IMR-90 (cell line): ENCODE data around the gene TACC3. TPM values are rescaled to one million over a fixed set of nuclear protein-coding genes. Genes with fewer than 3 reads are reported as not detected.

ENCODE experiments used
- ATAC-seq: fragments of 200-7000 bp; cut with Tn5 transposase; 2 replicates; pipeline ENCODE4 v1.9.1; 2020; ENCODE audit warnings: low read depth, mild to moderate bottlenecking, moderate library complexity
- BruUV-seq: library from RNA; stranded (reverse); fragments of 400-500 nt; replicated peaks from 2 replicates; lab custom pipeline; 2021; lab: Mats Ljungman, UMichigan
- CTCF ChIA-PET: fragments of 300-600 bp; formaldehyde crosslinking; extraction: SDS; loops from one replicate; lab custom pipeline; 2021; ENCODE audit warnings: antibody characterized with exemption; lab: Yijun Ruan, JAX
- POLR2A ChIA-PET: fragments of 300-600 bp; sonication (Branson Sonifier 250); formaldehyde crosslinking; loops from one replicate; lab custom pipeline; 2022; ENCODE audit warnings: antibody characterized with exemption; ENCODE audit not compliant: unreplicated experiment; lab: Charles Lee
- DNase-seq: peaks from one replicate; pipeline ENCODE4 v3.0.0; 2013
- H2AFZ ChIP-seq: replicated peaks from 2 replicates; pipeline ENCODE3; 2013; ENCODE audit warnings: low read length, mild to moderate bottlenecking; ENCODE audit not compliant: poor library complexity
- H2AK5ac ChIP-seq: 2 replicates; pipeline ENCODE4 v1.6.1; 2013; ENCODE audit warnings: low read depth, low read length, inconsistent platforms
- H2AK9ac ChIP-seq: replicated peaks from 2 replicates; pipeline ENCODE3; 2013; ENCODE audit warnings: mild to moderate bottlenecking, low read depth, low read length, moderate library complexity; ENCODE audit not compliant: poor library complexity
- H2BK120ac ChIP-seq: 2 replicates; pipeline ENCODE4 v1.6.1; 2013; ENCODE audit warnings: low read depth, low read length, inconsistent platforms
- H2BK15ac ChIP-seq: 3 replicates; pipeline ENCODE4 v1.6.1; 2013; ENCODE audit warnings: low read depth, low read length, inconsistent platforms
- H2BK20ac ChIP-seq: 2 replicates; pipeline ENCODE4 v1.6.1; 2013; ENCODE audit warnings: low read depth, mild to moderate bottlenecking, inconsistent platforms, low read length, moderate library complexity
- H2BK5ac ChIP-seq: 2 replicates; pipeline ENCODE4 v1.6.1; 2013; ENCODE audit warnings: mild to moderate bottlenecking, low read depth, low read length, inconsistent platforms; ENCODE audit not compliant: poor library complexity, severe bottlenecking
- H3K14ac ChIP-seq: replicated peaks from 2 replicates; pipeline ENCODE4 v1.6.1; 2013; ENCODE audit warnings: low read depth, low read length, inconsistent platforms
- H3K18ac ChIP-seq: 2 replicates; pipeline ENCODE4 v1.6.1; 2013; ENCODE audit warnings: low read depth, low read length, control low read depth
- H3K23ac ChIP-seq: 2 replicates; pipeline ENCODE4 v1.6.1; 2013; ENCODE audit warnings: low read depth, low read length, inconsistent platforms
- H3K27ac ChIP-seq: 2 replicates; pipeline ENCODE4 v1.5.1; 2013; ENCODE audit warnings: mild to moderate bottlenecking, control low read depth, low read length; ENCODE audit not compliant: insufficient read depth
- H3K27me3 ChIP-seq: 2 replicates; pipeline ENCODE4 v1.6.1; 2013; ENCODE audit warnings: low read length; ENCODE audit not compliant: control insufficient read depth, insufficient read depth
- H3K36me3 ChIP-seq: 2 replicates; pipeline ENCODE4 v1.6.1; 2013; ENCODE audit warnings: low read length, mixed read lengths; ENCODE audit not compliant: control insufficient read depth, insufficient read depth
- H3K4ac ChIP-seq: 2 replicates; pipeline ENCODE4 v1.6.1; 2013; ENCODE audit warnings: low read depth, low read length, inconsistent platforms
- H3K4me1 ChIP-seq: 2 replicates; pipeline ENCODE4 v1.6.1; 2013; ENCODE audit warnings: low read length, mixed read lengths; ENCODE audit not compliant: control insufficient read depth, insufficient read depth
- H3K4me2 ChIP-seq: 2 replicates; pipeline ENCODE4 v1.6.1; 2013; ENCODE audit warnings: low read depth, mild to moderate bottlenecking, control low read depth, low read length, moderate library complexity
- H3K4me3 ChIP-seq: 2 replicates; pipeline ENCODE4 v1.5.1; 2013; ENCODE audit warnings: low read depth, mild to moderate bottlenecking, control low read depth, low read length, moderate library complexity; ENCODE audit not compliant: insufficient read depth
- H3K56ac ChIP-seq: 2 replicates; pipeline ENCODE4 v1.6.1; 2013; ENCODE audit warnings: low read length, inconsistent platforms; ENCODE audit not compliant: insufficient read depth; ENCODE audit errors: extremely low read depth
- H3K79me1 ChIP-seq, 2 experiments: 2 replicates each; pipeline ENCODE4 v1.6.1; 2013; ENCODE audit warnings: low read length in 2 of 2, inconsistent platforms in 1 of 2, low read depth in 1 of 2
- H3K9ac ChIP-seq: 2 replicates; pipeline ENCODE4 v1.6.1; 2013; ENCODE audit warnings: low read depth, low read length, control low read depth
- H3K9me1 ChIP-seq: 2 replicates; pipeline ENCODE4 v1.6.1; 2013; ENCODE audit warnings: low read length, inconsistent platforms; ENCODE audit not compliant: insufficient read depth
- H3K9me3 ChIP-seq: 2 replicates; pipeline ENCODE4 v1.6.1; 2013; ENCODE audit warnings: low read length; ENCODE audit not compliant: control insufficient read depth, insufficient read depth
- H4K20me1 ChIP-seq: 2 replicates; pipeline ENCODE4 v1.6.1; 2013; ENCODE audit warnings: low read length, inconsistent platforms; ENCODE audit not compliant: insufficient read depth
- H4K5ac ChIP-seq: 2 replicates; pipeline ENCODE4 v1.6.1; 2013; ENCODE audit warnings: mild to moderate bottlenecking, low read depth, low read length, control low read depth
- H4K8ac ChIP-seq, 2 experiments: 2 replicates each; pipeline ENCODE4 v1.6.1; 2013; ENCODE audit warnings: low read depth in 2 of 2, low read length in 2 of 2, control low read depth in 1 of 2, inconsistent platforms in 1 of 2
- H4K91ac ChIP-seq: 2 replicates; pipeline ENCODE4 v1.6.1; 2013; ENCODE audit warnings: low read depth, low read length, inconsistent platforms; ENCODE audit not compliant: insufficient read depth
- CHD1 ChIP-seq: IDR thresholded peaks from 2 replicates; pipeline ENCODE4 v1.6.1; 2012; ENCODE audit warnings: low read depth, low read length, improper control_type of control experiment
- FOS ChIP-seq: fragments of 150-350 bp; IDR thresholded peaks from 2 replicates; pipeline ENCODE4 v1.6.1; 2016; ENCODE audit warnings: low read depth, low read length
- MAFK ChIP-seq: IDR thresholded peaks from 2 replicates; pipeline ENCODE4 v1.6.1; 2012; ENCODE audit warnings: low read depth, low read length, improper control_type of control experiment
- MAZ ChIP-seq: IDR thresholded peaks from 2 replicates; pipeline ENCODE4 v1.6.1; 2012; ENCODE audit warnings: low read depth, mild to moderate bottlenecking, low read length, improper control_type of control experiment, moderate library complexity, borderline replicate concordance
- MXI1 ChIP-seq: IDR thresholded peaks from 2 replicates; pipeline ENCODE4 v1.6.1; 2012; ENCODE audit warnings: low read depth, mild to moderate bottlenecking, low read length, moderate library complexity, borderline replicate concordance
- NFE2L2 ChIP-seq: fragments of 150-350 bp; IDR thresholded peaks from 2 replicates; pipeline ENCODE4 v1.6.1; 2016; ENCODE audit warnings: low read depth, mild to moderate bottlenecking, low read length
- POLR2A ChIP-seq: IDR thresholded peaks from 2 replicates; pipeline ENCODE4 v1.6.1; 2012; ENCODE audit warnings: mild to moderate bottlenecking, low read depth, low read length
- RAD21 ChIP-seq: IDR thresholded peaks from 2 replicates; pipeline ENCODE4 v1.6.1; 2012; ENCODE audit warnings: low read length, improper control_type of control experiment
- RCOR1 ChIP-seq: IDR thresholded peaks from 2 replicates; pipeline ENCODE4 v1.6.1; 2012; ENCODE audit warnings: mild to moderate bottlenecking, low read length, improper control_type of control experiment; ENCODE audit not compliant: insufficient replicate concordance
- RFX5 ChIP-seq: IDR thresholded peaks from 2 replicates; pipeline ENCODE4 v1.8.0; 2012; ENCODE audit warnings: low read depth, mild to moderate bottlenecking, low read length, moderate library complexity
- SMC3 ChIP-seq: fragments of 150-350 bp; IDR thresholded peaks from 2 replicates; pipeline ENCODE4 v1.6.1; 2016; ENCODE audit warnings: low read depth, mild to moderate bottlenecking, antibody characterized with exemption, low read length, moderate library complexity
- WGBS, 2 experiments: methylation state at CpG; one replicate each; pipeline versions ENCODE4 v1.1.5 to v1.1.7; 2013; ENCODE audit warnings: missing lambda C conversion rate in 2 of 2; ENCODE audit not compliant: insufficient read length in 1 of 2; ENCODE audit errors: extremely low coverage in 2 of 2; 5-methylcytosine and 5-hydroxymethylcytosine counted together
- dilution Hi-C: fragments of 300-500 bp; cut with HindIII; formaldehyde crosslinking; loops from one replicate; pipeline ENCODE4 v1.14.3; 2018; ENCODE audit warnings: low sequenced_read_pairs; ENCODE audit not compliant: unreplicated experiment
- in situ Hi-C: fragments of 300-500 bp; cut with MboI; formaldehyde crosslinking; loops from 3 replicates; pipeline ENCODE4 v1.14.3; 2019; ENCODE audit warnings: low sequenced_read_pairs, inconsistent platforms, mixed read lengths
- intact Hi-C: fragments of 100-400 bp; cut with micrococcal nuclease; formaldehyde crosslinking; loops from 2 replicates; pipeline ENCODE4 v1.10.0; 2022
- polyA plus RNA-seq, 3 experiments: library from polyadenylated mRNA; depleted of rRNA; stranded (reverse); fragments of >200 nt; gene quantifications; 2 replicates each; pipeline ENCODE4 v1.2.3, GENCODE V29; 2012; ENCODE audit warnings: low replicate concordance in 1 of 3
- total RNA-seq: library from RNA; depleted of rRNA; stranded (reverse); fragments of >200 nt; gene quantifications from 2 replicates; pipeline ENCODE4 v1.2.3, GENCODE V29; 2012
- TF ChIP-seq, protein P1 (sequence below): fragments of 150-350 bp; IDR thresholded peaks from 2 replicates; pipeline ENCODE4 v1.6.1; 2016; ENCODE audit warnings: low read depth, mild to moderate bottlenecking, low read length, moderate library complexity, borderline replicate concordance
- TF ChIP-seq, protein P2 (sequence below): conservative IDR thresholded peaks from 2 replicates; pipeline ENCODE4 v1.5.1; 2012; ENCODE audit warnings: mild to moderate bottlenecking, low read depth, low read length, improper control_type of control experiment

Gene TACC3
- total and polyA plus RNA-seq, 2 of the 4 experiments (the other 2 are of a cell fraction): 15.1 to 49.7 TPM

DNA sequence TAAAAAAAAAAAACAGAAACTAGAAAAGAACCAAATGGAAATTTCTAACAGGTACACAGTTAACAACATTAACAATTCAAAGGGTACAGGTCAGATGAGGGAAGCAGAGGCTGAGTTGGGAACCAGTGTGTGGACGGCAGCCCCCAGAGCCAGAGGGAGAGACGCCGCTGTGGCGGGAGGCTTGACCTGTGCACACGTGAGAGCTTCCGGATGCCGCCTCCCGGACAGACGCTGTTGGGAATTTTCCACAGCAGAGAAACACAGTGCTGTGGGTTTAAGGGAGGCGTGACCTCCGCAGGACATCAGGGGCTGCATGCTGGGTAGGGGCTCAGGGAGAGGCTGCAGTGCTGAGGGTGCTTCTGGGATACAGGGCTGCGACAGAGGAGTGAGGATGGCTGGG is 22.2 kb downstream of the TACC3 start:
- BruUV-seq: no TSS peak
- Histone ChIP-seq H3K4ac (no peak overlapping the region), H4K91ac (no peak overlapping the region), H3K36me3 (peaks cover 25% of the 10 kb centered on the region), H3K4me2 (no peak overlapping the region), H2BK120ac (no peak overlapping the region), H2AK5ac (no peak overlapping the region), H3K14ac (no peak overlapping the region), H3K27me3 (no peaks in the 10 kb centered on the region; the same call in 1 of the 2 replicates), H2BK5ac (no peak overlapping the region), H4K20me1 (peaks cover 4% of the 10 kb centered on the region; the same call in 1 of the 2 replicates), H3K27ac (no peak overlapping the region), H2BK20ac (no peak overlapping the region), H4K5ac (no peak overlapping the region), H3K9me1 (no peaks in the 10 kb centered on the region), H3K23ac (no peak overlapping the region), H3K79me1 (no peaks in the 10 kb centered on the region; a peak in 1 of 4 replicates), H3K18ac (no peak overlapping the region), H3K4me1 (no peaks in the 10 kb centered on the region), H4K8ac (no peak overlapping the region), H3K4me3 (no peak overlapping the region), H2BK15ac (no peak overlapping the region), H3K56ac (no peak overlapping the region), H2AK9ac (no peak overlapping the region), H3K9me3 (peaks cover 2% of the 10 kb centered on the region), H3K9ac (no peak overlapping the region), H2AFZ (no peak overlapping the region)
- no peak for ATAC-seq
- in situ Hi-C loops: loop anchor here (5.0 kb wide), 2 partner anchors 69 to 159 kb away; no protein-coding TSS in a partner anchor
- no peak for TF ChIP-seq MXI1
- TF ChIP-seq, protein P1, sequence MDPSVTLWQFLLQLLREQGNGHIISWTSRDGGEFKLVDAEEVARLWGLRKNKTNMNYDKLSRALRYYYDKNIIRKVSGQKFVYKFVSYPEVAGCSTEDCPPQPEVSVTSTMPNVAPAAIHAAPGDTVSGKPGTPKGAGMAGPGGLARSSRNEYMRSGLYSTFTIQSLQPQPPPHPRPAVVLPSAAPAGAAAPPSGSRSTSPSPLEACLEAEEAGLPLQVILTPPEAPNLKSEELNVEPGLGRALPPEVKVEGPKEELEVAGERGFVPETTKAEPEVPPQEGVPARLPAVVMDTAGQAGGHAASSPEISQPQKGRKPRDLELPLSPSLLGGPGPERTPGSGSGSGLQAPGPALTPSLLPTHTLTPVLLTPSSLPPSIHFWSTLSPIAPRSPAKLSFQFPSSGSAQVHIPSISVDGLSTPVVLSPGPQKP: no peak
- TF ChIP-seq MAFK: no peak
- no peak for TF ChIP-seq RAD21
- no peak for TF ChIP-seq CHD1
- TF ChIP-seq MAZ: no peak
- TF ChIP-seq RCOR1: no peak
- TF ChIP-seq RFX5: no peak
- TF ChIP-seq, protein P2, sequence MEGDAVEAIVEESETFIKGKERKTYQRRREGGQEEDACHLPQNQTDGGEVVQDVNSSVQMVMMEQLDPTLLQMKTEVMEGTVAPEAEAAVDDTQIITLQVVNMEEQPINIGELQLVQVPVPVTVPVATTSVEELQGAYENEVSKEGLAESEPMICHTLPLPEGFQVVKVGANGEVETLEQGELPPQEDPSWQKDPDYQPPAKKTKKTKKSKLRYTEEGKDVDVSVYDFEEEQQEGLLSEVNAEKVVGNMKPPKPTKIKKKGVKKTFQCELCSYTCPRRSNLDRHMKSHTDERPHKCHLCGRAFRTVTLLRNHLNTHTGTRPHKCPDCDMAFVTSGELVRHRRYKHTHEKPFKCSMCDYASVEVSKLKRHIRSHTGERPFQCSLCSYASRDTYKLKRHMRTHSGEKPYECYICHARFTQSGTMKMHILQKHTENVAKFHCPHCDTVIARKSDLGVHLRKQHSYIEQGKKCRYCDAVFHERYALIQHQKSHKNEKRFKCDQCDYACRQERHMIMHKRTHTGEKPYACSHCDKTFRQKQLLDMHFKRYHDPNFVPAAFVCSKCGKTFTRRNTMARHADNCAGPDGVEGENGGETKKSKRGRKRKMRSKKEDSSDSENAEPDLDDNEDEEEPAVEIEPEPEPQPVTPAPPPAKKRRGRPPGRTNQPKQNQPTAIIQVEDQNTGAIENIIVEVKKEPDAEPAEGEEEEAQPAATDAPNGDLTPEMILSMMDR: no peak
- no peak for TF ChIP-seq SMC3
- no peak for TF ChIP-seq POLR2A
- no peak for TF ChIP-seq FOS
- no peak for TF ChIP-seq NFE2L2
- ChIA-PET POLR2A (no interaction called here), CTCF (interaction anchor here (1.3 kb wide), 1 partner anchor 67 kb away, joined by 4 read pairs; no protein-coding TSS in a partner anchor)
- dilution Hi-C loops: no loop called here
- intact Hi-C loops: no loop called here
- 80% methylated on average over 1 of the region's 12 CpGs; no CpG with 5 or more reads in 1 of the 2 experiments for WGBS, 2 experiments
- no peak for DNase-seq
